ENCODE measurements around the gene NR0B1. TPM values are rescaled to one million over a fixed set of nuclear protein-coding genes. Genes with fewer than 3 reads are reported as not detected.
A peak's percentile ranks its signal among the peaks of the same experiment; 100 is the strongest.

The NR0B1 gene, protein sequence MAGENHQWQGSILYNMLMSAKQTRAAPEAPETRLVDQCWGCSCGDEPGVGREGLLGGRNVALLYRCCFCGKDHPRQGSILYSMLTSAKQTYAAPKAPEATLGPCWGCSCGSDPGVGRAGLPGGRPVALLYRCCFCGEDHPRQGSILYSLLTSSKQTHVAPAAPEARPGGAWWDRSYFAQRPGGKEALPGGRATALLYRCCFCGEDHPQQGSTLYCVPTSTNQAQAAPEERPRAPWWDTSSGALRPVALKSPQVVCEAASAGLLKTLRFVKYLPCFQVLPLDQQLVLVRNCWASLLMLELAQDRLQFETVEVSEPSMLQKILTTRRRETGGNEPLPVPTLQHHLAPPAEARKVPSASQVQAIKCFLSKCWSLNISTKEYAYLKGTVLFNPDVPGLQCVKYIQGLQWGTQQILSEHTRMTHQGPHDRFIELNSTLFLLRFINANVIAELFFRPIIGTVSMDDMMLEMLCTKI
- 10 to 100 TPM; 60.6 to 81.5 TPM for total RNA-seq
- 29.0 TPM for polyA plus RNA-seq (ENCODE audit: insufficient read depth, low read depth, low replicate concordance)
- long read RNA-seq, donor 1, transcript NR0B1-202 (2 exons, 2,021 nt), result major isoform, 25 of 30 reads
- long read RNA-seq, donor 1, partial matches to known transcripts, result 5 of 30 reads
- long read RNA-seq, donor 1, other reads (novel, unspliced or antisense), result 0 of 30 reads
- long read RNA-seq, donor 2, transcript NR0B1-202 (2 exons, 2,021 nt), result major isoform, 22 of 22 reads
- long read RNA-seq, donor 2, partial matches to known transcripts, result 0 of 22 reads
- long read RNA-seq, donor 2, other reads (novel, unspliced or antisense), result 0 of 22 reads

DNA sequence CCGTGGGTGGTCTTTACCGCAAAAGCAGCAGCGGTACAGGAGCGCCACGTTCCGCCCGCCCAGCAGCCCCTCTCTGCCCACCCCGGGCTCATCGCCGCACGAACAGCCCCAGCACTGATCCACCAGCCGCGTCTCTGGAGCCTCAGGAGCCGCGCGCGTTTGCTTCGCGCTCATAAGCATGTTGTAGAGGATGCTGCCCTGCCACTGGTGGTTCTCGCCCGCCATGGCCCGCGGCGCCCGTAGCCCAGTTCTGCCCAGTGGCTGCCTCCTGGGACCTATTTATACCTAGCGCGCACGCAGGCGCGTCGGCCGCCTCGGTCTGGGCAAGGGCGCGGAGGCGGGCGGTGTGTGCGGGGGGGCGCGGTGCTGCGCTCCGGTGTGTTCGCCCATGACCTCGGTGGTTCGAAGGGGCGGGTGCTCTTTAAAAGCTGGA lies at the start of gene NR0B1:
TSS of gene NR0B1 (minus strand) at position 252 of the 433 bp plus-strand sequence. CDS start at position 225, 27 bp downstream.
- Histone ChIP-seq H3K4me3 (peak within 1 kb of the TSS; percentile 37 to 64), H3K27me3 (no peaks in the 10 kb centered on the region)

DNA sequence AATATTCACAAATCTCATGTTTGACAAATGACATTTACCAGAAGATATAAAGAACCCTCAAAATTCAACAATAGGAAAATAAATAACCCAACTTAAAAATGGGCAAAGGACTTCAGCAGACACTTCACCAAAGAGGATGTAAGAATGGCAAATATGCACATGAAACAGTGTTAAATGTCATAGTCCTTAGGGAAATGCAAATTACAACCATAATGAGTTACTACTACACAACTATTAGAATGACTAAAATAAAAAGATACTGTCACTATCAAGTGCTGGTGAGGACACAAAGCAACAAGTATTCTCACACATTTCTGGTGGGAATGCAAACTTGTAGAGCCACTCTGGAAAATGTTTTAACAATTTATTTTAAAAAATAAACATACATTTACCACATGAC lies 40.8 kb upstream of the NR0B1 start:
- intact Hi-C loops (cut with DNase I; ENCODE audit: low total_unique reads), result no loop called here

More for the DNA sequence above, at the start of gene NR0B1:
- peak; percentile 79 for DNase-seq
- Histone ChIP-seq H3K27ac (peak within 1 kb of the TSS in 1 of 2 donors; percentile 59), H3K4me1 (no peaks in the 10 kb centered on the region), H3K9me3 (no peaks in the 10 kb centered on the region), H3K36me3 (ENCODE audit: low read depth, missing control alignments) (no peaks in the 10 kb centered on the region)
- 0 to 2% methylated on average over 9 to 25 of the region's 46 CpGs for WGBS, 2 donors
- intact Hi-C loops (cut with DNase I; ENCODE audit: low total_unique reads), result no loop called here
- TF ChIP-seq, protein P1, sequence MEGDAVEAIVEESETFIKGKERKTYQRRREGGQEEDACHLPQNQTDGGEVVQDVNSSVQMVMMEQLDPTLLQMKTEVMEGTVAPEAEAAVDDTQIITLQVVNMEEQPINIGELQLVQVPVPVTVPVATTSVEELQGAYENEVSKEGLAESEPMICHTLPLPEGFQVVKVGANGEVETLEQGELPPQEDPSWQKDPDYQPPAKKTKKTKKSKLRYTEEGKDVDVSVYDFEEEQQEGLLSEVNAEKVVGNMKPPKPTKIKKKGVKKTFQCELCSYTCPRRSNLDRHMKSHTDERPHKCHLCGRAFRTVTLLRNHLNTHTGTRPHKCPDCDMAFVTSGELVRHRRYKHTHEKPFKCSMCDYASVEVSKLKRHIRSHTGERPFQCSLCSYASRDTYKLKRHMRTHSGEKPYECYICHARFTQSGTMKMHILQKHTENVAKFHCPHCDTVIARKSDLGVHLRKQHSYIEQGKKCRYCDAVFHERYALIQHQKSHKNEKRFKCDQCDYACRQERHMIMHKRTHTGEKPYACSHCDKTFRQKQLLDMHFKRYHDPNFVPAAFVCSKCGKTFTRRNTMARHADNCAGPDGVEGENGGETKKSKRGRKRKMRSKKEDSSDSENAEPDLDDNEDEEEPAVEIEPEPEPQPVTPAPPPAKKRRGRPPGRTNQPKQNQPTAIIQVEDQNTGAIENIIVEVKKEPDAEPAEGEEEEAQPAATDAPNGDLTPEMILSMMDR (IDR thresholded peaks at IDR 0.05), result no peak
- no peak for TF ChIP-seq POLR2A (IDR thresholded peaks at IDR 0.05)

GRCh38 chrX:30343206-30343605 lies 34.0 kb upstream of the NR0B1 start:
- no peaks in the 10 kb centered on the region for H3K36me3 ChIP-seq (ENCODE audit: low read depth, missing control alignments)
- no peak for TF ChIP-seq POLR2A (IDR thresholded peaks at IDR 0.05)
- TF ChIP-seq, protein P1 (IDR thresholded peaks at IDR 0.05), result no peak
- WGBS, 2 donors, result 80 to 81% methylated on average over 4 of the region's 4 CpGs
- no peaks in the 10 kb centered on the region for H3K9me3 ChIP-seq
- H3K4me1 ChIP-seq, result no peaks in the 10 kb centered on the region
- no peak for DNase-seq
- H3K4me3 ChIP-seq, result no peak overlapping the region
- intact Hi-C loops (cut with DNase I; ENCODE audit: low total_unique reads), result no loop called here
- H3K27me3 ChIP-seq, result no peaks in the 10 kb centered on the region
- H3K27ac ChIP-seq, result no peak overlapping the region

More for the DNA sequence above, 40.8 kb upstream of the NR0B1 start:
- TF ChIP-seq, protein P1 (IDR thresholded peaks at IDR 0.05), result no peak
- no peak for TF ChIP-seq POLR2A (IDR thresholded peaks at IDR 0.05)
- no peak overlapping the region for H3K4me3 ChIP-seq
- H3K4me1 ChIP-seq, result no peaks in the 10 kb centered on the region
- H3K9me3 ChIP-seq, result no peaks in the 10 kb centered on the region
- no peaks in the 10 kb centered on the region for H3K27me3 ChIP-seq
- no peaks in the 10 kb centered on the region for H3K36me3 ChIP-seq (ENCODE audit: low read depth, missing control alignments)
- DNase-seq, result no peak
- H3K27ac ChIP-seq, result no peak overlapping the region

DNA sequence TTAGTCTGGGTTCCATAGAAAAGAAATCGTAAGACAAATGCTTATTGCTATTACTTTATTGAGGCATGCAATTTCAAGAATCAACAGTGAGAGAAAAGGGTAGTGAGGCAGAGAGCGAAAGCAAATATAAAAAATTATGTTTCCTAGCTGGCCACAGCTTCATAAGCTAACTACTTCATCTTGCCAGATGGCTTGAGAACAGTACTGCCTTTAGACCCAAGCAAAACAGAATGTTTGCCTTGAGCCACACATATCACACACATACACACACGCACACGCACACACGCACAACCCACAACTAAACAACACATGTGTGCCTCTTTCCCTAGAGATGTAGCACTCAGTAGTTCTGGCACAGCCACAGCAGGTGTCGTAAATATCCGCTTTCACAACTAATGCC lies 31.6 kb upstream of the NR0B1 start:
- intact Hi-C loops (cut with DNase I; ENCODE audit: low total_unique reads), result no loop called here
- no peak for DNase-seq

More for the DNA sequence above, 31.6 kb upstream of the NR0B1 start:
- Histone ChIP-seq H3K36me3 (ENCODE audit: low read depth, missing control alignments) (no peaks in the 10 kb centered on the region), H3K4me1 (no peaks in the 10 kb centered on the region), H3K9me3 (no peaks in the 10 kb centered on the region), H3K4me3 (no peak overlapping the region), H3K27me3 (no peaks in the 10 kb centered on the region), H3K27ac (no peak overlapping the region)
- 60 to 66% methylated on average over 6 to 7 of the region's 7 CpGs for WGBS, 2 donors
- no peak for TF ChIP-seq POLR2A (IDR thresholded peaks at IDR 0.05)
- TF ChIP-seq, protein P1 (IDR thresholded peaks at IDR 0.05), result no peak

All from testis (tissue), 5 donors.